ENCODE measurements around the gene NSG2.
"Not testable (repeated sequence)": the region's sequence is repeated elsewhere in the genome, so short reads cannot be mapped to it uniquely, and the experiment has no call there.

Gene NSG2

DNA sequence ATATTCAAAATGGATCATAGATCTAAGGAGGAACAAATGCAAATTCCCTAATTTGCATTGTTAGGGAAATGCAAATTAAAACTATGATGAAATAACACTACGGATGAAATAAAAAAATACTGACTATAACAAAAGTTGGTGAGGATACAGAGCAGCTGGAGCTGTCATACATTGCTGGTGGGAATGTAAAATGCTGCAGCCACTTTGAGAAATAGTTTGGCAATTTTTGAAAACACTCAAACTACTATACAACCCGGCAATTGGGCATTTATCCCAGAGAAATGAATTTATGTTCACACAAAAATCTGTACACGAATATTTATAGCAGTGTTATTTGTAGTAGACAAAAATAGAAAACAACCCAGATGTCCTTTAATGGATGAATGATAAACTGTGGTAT is 34.1 kb upstream of the NSG2 start:
- TF ChIP-seq, protein P1, sequence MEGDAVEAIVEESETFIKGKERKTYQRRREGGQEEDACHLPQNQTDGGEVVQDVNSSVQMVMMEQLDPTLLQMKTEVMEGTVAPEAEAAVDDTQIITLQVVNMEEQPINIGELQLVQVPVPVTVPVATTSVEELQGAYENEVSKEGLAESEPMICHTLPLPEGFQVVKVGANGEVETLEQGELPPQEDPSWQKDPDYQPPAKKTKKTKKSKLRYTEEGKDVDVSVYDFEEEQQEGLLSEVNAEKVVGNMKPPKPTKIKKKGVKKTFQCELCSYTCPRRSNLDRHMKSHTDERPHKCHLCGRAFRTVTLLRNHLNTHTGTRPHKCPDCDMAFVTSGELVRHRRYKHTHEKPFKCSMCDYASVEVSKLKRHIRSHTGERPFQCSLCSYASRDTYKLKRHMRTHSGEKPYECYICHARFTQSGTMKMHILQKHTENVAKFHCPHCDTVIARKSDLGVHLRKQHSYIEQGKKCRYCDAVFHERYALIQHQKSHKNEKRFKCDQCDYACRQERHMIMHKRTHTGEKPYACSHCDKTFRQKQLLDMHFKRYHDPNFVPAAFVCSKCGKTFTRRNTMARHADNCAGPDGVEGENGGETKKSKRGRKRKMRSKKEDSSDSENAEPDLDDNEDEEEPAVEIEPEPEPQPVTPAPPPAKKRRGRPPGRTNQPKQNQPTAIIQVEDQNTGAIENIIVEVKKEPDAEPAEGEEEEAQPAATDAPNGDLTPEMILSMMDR (IDR thresholded peaks at IDR 0.05; ENCODE audit: low read depth, low read length, missing control alignments) = no peak
- no peak overlapping the region for H3K4me3 ChIP-seq (replicated peaks; ENCODE audit: low read depth, low read length)
- DNase-seq (ENCODE audit: extremely low read depth, low read depth) = no peak

DNA sequence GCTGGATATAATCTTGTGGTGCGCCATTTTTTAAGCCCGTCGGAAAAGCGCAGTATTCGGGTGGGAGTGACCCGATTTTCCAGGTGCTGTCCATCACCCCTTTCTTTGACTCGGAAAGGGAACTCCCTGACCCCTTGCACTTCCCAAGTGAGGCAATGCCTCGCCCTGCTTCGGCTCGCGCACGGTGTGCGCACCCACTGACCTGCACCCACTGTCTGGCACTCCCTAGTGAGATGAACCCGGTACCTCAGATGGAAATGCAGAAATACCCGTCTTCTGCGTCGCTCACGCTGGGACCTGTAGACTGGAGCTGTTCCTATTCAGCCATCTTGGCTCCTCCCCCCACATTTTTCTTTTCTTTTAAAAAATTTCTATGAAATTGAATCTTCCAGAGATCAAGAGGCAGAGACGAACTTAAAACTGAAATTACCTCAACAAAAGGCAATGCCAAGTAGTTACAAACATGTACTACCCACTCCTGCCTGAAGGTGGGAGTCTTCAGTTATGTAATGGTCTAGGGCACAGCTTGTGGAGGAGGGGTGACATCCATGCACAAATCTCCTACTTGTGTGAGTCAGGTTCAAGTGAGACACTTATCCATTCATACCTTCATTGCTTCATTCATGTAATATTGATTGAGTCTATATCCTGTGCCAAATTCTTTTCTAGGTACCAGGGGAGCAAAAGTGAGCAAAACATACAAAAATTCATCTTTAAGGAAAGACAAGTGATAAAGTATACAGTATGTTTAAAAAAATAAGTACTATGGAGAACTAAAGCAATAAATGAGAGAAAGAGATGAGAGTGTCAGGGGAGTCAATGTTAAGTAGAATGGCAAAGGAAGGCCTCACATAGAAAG is 25.2 kb upstream of the NSG2 start:
- TF ChIP-seq, protein P1 (IDR thresholded peaks at IDR 0.05; ENCODE audit: low read depth, low read length, missing control alignments) = peak; percentile 51
- H3K4me3 ChIP-seq (replicated peaks; ENCODE audit: low read depth, low read length) = not testable (repeated sequence)
- peak; percentile 38 for DNase-seq (ENCODE audit: extremely low read depth, low read depth)

DNA sequence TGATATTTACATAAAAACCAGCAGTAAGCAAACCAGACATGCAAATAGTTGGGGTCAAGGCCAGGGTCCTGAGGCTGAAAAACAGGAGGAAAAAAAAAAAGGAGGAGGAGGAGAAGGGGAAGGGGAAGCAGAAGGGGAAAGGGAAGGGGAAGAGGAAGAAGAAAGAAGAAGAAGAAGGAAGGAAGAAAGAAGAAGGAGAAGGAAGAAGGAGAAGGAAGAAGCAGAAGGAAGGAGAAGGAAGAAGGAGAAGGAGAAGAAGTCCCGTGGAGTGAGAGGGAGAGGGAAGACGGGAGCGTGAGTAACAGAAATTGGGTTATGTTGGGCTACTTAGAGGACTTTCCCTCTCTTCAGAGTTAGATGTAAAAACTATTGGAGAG is 24.6 kb upstream of the NSG2 start:
- no peak for DNase-seq (ENCODE audit: extremely low read depth, low read depth)
- no peak overlapping the region for H3K4me3 ChIP-seq (replicated peaks; ENCODE audit: low read depth, low read length)
- TF ChIP-seq, protein P1 (IDR thresholded peaks at IDR 0.05; ENCODE audit: low read depth, low read length, missing control alignments) = no peak

DNA sequence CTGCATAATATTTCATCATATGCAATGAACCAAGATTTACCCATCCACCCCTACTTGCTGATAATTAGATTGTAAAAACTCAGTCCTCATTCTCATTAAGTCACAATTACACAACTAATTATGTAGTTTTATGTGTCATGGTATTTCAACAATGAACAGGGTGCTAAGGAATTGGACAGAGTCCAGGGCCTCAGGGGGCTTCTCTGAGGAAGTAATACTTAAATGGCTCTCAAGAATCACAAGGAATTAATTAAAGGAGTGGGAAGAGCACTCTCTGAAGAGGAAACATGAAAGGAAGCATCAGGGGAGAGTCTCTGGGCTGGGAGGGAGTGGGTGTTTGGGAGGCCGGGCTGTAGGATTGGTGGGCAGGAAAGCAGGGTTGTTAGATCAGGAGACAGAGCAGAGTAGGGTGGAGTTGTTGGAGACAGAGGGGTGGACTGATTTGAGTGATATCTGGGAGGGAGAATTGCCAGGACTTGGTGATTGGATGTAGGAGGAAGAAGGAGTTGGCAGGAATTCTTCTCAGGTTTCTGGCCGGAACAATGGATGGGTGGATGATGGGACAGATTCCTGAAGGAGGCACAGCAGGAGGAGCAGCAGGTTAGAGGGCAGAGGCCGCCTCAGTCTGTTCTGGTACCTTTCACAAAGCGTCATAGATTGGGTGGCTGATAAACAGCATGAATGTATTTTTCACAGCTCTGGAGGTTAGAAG is 23.0 kb upstream of the NSG2 start:
- DNase-seq (ENCODE audit: extremely low read depth, low read depth) = no peak
- H3K4me3 ChIP-seq (replicated peaks; ENCODE audit: low read depth, low read length) = no peak overlapping the region
- TF ChIP-seq, protein P1 (IDR thresholded peaks at IDR 0.05; ENCODE audit: low read depth, low read length, missing control alignments) = no peak

DNA sequence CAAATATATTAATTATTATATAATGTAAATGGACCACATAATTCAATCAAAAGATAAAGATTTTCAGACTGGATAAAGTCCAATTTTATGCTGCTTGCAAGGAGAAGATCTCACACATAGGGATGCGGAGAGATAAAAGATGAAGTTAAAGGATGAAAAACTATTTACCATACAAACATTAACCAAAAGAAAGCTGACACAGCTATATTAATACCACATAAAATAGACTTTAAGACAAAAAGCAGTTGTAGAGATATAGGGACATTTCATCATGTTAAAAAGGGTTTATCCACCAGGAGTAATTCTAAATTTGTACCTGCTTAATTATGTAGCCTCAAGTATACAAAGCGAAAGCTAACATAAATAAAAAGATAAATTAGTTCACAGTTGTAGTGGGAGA is 15.2 kb upstream of the NSG2 start:
- H3K4me3 ChIP-seq (replicated peaks; ENCODE audit: low read depth, low read length) = no peak overlapping the region
- TF ChIP-seq, protein P1 (IDR thresholded peaks at IDR 0.05; ENCODE audit: low read depth, low read length, missing control alignments) = no peak
- no peak for DNase-seq (ENCODE audit: extremely low read depth, low read depth)

DNA sequence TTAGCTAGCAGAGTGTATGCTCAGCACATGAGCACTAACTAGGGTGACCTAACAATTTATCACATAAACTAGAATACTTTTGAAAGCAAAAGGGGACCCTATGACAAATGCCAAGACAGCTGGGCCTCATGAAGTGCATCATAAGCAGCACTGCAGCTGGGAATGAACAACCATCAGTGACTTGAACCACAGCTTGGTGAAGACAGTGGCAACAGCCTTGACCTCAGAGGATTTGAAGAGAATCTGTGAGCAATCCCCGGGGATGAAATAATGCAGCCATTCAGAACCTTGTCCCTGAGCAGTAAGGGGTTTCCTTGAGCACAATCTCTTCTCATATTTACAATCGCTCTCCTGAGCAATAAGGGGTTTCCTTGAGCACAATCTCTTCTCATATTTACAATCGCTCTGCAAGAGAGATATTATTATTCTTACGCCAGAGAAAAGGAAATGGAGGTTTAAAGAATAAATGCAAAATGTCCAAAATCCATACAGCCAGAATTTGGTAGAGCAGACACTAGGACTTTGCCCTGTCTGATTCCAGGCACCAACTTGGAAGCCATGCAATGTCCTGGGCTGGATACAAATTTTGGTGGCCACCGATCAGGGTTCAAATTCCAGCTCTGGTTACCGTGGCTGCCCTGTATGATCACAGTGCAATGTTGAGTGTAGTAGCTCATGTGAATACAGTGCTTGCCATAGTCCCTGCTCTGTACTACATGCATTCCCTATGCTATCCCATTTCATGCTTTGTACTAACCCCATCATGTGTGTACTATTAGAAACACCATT is 846 bp upstream of the NSG2 start:
- H3K4me3 ChIP-seq (replicated peaks; ENCODE audit: low read depth, low read length) = no peak overlapping the region
- no peak for DNase-seq (ENCODE audit: extremely low read depth, low read depth)
- TF ChIP-seq, protein P1 (IDR thresholded peaks at IDR 0.05; ENCODE audit: low read depth, low read length, missing control alignments) = no peak
